Stomach (tissue), 4 donors: Measurements from ENCODE around the gene SFRP5.

Experiments
- EP300 ChIP-seq: sonication (generic); formaldehyde crosslinking; IDR thresholded peaks from one replicate; pipeline ENCODE4 v1.6.1; 2017; ENCODE audit warnings: antibody characterized with exemption
- POLR2A ChIP-seq, 4 donors: fragments of 450-650 bp; IDR thresholded peaks; one replicate each; pipeline ENCODE4 v1.6.1; 2016; ENCODE audit warnings: antibody characterized with exemption in 4 of 4, control low read depth in 2 of 4, mild to moderate bottlenecking in 1 of 4, moderate library complexity in 1 of 4
- POLR2AphosphoS5 ChIP-seq, 3 donors: sonication (generic); formaldehyde crosslinking; IDR thresholded peaks; one replicate each; pipeline ENCODE4 v1.6.1; 2016; ENCODE audit warnings: antibody characterized with exemption in 3 of 3
- TF ChIP-seq, protein P1 (sequence below), 7 experiments: fragments of 450-650 bp in 4 of 7; fragments of 200-600 bp in 3 of 7; sonication (generic) in 3 of 7; IDR thresholded peaks; one replicate each; pipeline ENCODE4 v1.5.1; 2016 to 2019; ENCODE audit warnings: antibody characterized with exemption in 7 of 7, control low read depth in 2 of 7, mild to moderate bottlenecking in 1 of 7

DNA sequence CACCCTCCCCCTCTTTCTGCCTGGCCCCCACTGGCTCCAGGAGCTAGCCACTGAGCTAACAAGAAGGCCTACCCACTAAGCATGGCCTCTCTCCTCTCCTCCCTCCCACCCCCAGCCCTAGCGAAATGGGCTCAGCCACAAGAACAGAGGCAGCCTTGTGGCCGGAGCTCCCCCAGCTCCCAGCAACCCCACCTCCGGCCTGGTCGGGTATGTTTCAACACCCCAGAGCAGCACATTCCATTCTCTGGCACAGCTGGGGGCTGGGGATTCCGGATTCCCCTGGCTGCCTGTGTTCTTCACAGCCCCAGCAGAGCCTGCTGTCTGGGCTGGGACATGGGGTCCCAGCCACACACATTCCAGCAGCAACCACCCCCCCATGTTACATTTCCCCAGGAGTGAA, 9.0 kb downstream of the SFRP5 start:
- no peak for TF ChIP-seq POLR2A (IDR thresholded peaks at IDR 0.05)
- TF ChIP-seq, protein P1, sequence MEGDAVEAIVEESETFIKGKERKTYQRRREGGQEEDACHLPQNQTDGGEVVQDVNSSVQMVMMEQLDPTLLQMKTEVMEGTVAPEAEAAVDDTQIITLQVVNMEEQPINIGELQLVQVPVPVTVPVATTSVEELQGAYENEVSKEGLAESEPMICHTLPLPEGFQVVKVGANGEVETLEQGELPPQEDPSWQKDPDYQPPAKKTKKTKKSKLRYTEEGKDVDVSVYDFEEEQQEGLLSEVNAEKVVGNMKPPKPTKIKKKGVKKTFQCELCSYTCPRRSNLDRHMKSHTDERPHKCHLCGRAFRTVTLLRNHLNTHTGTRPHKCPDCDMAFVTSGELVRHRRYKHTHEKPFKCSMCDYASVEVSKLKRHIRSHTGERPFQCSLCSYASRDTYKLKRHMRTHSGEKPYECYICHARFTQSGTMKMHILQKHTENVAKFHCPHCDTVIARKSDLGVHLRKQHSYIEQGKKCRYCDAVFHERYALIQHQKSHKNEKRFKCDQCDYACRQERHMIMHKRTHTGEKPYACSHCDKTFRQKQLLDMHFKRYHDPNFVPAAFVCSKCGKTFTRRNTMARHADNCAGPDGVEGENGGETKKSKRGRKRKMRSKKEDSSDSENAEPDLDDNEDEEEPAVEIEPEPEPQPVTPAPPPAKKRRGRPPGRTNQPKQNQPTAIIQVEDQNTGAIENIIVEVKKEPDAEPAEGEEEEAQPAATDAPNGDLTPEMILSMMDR (IDR thresholded peaks at IDR 0.05), result no peak
- no peak for TF ChIP-seq EP300
- no peak for TF ChIP-seq POLR2AphosphoS5 (IDR thresholded peaks at IDR 0.05)
